ENCODE data around the gene SAP30.

SAP30 gene

GRCh38 chr4:173370477-173371291 lies at the start of gene SAP30:
TSS of gene SAP30 (plus strand) at chr4:173370954. CDS start at chr4:173371183, 229 bp downstream.
- DNase-seq (ENCODE audit: low spot score): peak; percentile 97

- no peak for DNase-seq (ENCODE audit: low spot score)
These were observed 45.6 kb upstream of the SAP30 start for GRCh38 chr4:173325007-173325736.

- DNase-seq (ENCODE audit: low spot score): no peak
These were observed 42.4 kb upstream of the SAP30 start for GRCh38 chr4:173328236-173328901.

GRCh38 chr4:173330590-173330989 lies 40.2 kb upstream of the SAP30 start:
- no peak for DNase-seq (ENCODE audit: low spot score)

- DNase-seq (ENCODE audit: low spot score): no peak
These were observed 38.7 kb upstream of the SAP30 start for GRCh38 chr4:173332021-173332487.

GRCh38 chr4:173332963-173333657 lies 37.6 kb upstream of the SAP30 start:
- no peak for DNase-seq (ENCODE audit: low spot score)

- peak; percentile 42 for DNase-seq (ENCODE audit: low spot score)
These were observed 37.1 kb upstream of the SAP30 start for GRCh38 chr4:173333658-173334084.

GRCh38 chr4:173334085-173334890 lies 36.5 kb upstream of the SAP30 start, which contains the start of gene HMGB2:
TSS of gene HMGB2 (minus strand) at chr4:173334358. CDS start at chr4:173333649, 709 bp downstream.
- DNase-seq (ENCODE audit: low spot score): peak; percentile 99

GRCh38 chr4:173334891-173335752 lies 35.6 kb upstream of the SAP30 start:
- peak; percentile 86 for DNase-seq (ENCODE audit: low spot score)

- no peak for DNase-seq (ENCODE audit: low spot score)
These were observed 33.3 kb upstream of the SAP30 start for GRCh38 chr4:173337463-173337862.

GRCh38 chr4:173343832-173344397 lies 26.8 kb upstream of the SAP30 start:
- no peak for DNase-seq (ENCODE audit: low spot score)

GRCh38 chr4:173345648-173346047 lies 25.1 kb upstream of the SAP30 start:
- no peak for DNase-seq (ENCODE audit: low spot score)

GRCh38 chr4:173346074-173346473 lies 24.7 kb upstream of the SAP30 start:
- peak; percentile 35 for DNase-seq (ENCODE audit: low spot score)

- no peak for DNase-seq (ENCODE audit: low spot score)
These were observed 23.3 kb upstream of the SAP30 start for GRCh38 chr4:173347467-173347866.

GRCh38 chr4:173357939-173358338 lies 12.8 kb upstream of the SAP30 start:
- no peak for DNase-seq (ENCODE audit: low spot score)

- DNase-seq (ENCODE audit: low spot score): peak; percentile 9
These were observed 10.1 kb upstream of the SAP30 start for GRCh38 chr4:173360587-173361221.

GRCh38 chr4:173362666-173363065 lies 8.1 kb upstream of the SAP30 start:
- no peak for DNase-seq (ENCODE audit: low spot score)

- no peak for DNase-seq (ENCODE audit: low spot score)
These were observed 5.3 kb upstream of the SAP30 start for GRCh38 chr4:173365359-173365996.

GRCh38 chr4:173367285-173367684 lies 3.5 kb upstream of the SAP30 start:
- DNase-seq (ENCODE audit: low spot score): no peak
